ENCODE measurements around the gene GSTA4. TPM values are rescaled to one million over a fixed set of nuclear protein-coding genes. Genes with fewer than 3 reads are reported as not detected.

Gene GSTA4
- total RNA-seq, 3 donors from 2014 or later: 8.3 to 15.5 (median 14.7) TPM

DNA sequence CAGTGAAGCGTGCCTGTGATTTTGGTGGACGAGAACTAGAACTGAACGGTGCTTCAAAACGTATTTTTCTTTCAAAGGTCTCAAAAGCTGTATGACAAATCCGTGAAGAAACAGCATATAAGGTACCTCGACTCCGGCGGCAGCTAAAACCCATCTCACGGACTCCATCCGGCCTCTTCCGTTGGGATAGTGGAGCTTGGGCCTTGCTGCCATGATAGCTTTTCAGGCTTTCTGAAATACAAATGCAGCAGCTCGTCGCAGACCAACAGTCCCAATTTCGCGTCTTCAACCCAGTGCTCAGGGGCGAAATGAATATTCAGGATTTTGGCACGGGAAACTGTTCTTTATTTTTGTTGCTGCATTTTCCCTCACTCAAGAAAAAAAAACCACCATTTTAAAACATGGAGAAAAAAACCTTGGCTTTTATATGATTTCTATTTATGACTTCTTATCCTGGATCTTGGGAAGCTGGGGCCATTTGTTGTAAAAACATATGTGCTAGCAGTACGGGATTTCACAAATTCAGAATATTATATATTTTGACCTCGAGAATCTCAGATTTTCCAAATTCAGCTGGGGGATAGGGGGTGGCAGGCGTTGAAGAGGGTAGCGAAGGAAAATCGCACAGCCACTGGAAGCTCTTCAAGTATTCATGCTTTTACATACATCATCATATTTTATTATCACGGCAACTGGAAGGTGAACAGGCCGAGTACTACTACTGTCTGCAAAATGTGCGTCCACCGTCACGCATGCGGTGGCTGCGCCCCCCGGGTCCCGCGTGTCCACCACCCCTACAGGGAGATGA, 849 bp downstream of the GSTA4 start:
- peak; percentile 5 for ATAC-seq
- Histone ChIP-seq H3K36me3 (ENCODE audit: low read depth) (peaks cover 4% of the 10 kb centered on the region), H3K9me3 (no peaks in the 10 kb centered on the region), H3K4me3 (peak overlapping the region; percentile 35), H3K4me1 (ENCODE audit: low read depth) (peaks cover 7% of the 10 kb centered on the region)
- intact Hi-C loops (cut with DNase I, micrococcal nuclease): no loop called here
- no peak for TF ChIP-seq CTCF (IDR thresholded peaks at IDR 0.05)
- peak in 2 of 3 donors; percentile 21 to 41 for DNase-seq

DNA sequence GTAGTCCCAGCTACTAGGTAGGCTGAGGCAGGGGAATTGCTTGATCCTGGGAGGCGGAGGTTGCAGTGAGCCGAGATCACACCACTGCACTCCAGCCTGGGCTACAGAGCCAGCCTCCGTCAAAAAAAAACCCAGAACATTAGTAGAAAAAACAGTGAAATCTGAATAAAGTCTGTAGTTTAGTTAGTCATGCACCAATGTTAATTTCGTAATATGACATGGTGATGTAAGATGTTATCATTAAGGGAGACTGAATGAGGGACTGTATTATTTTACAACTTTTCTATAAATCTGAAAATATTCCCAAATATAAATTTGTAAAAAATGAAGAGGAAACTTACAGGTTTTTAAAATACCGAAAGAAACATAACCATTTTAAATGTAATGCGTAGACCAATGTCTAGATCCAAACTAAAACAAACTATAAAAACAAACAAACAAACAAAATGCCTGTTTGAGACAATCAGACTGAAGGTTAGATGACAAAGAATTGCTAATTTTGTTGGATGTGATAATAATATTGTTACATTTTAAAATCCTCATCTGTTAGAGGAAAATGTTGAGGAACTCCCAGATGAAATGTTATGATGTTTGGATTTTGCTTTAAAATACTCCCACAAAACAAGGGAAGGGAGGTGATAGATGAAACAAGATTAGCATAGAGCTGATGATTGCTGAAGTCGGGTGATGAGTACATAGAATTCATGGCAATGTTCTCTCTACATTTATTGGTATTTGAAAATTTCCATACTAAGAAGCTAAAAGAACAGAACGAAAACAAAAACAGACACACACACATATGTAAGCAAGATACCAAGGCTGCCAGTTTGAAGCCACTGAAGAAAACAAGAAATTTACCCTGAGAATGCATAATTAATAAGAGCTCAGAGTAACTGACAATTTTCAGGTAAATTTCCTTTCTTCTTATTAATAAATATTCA, 1.8 kb downstream of the GSTA4 start:
- Histone ChIP-seq H3K9me3 (no peaks in the 10 kb centered on the region), H3K4me1 (ENCODE audit: low read depth) (peaks cover 7% of the 10 kb centered on the region), H3K4me3 (no peak overlapping the region), H3K36me3 (ENCODE audit: low read depth) (peaks cover 4% of the 10 kb centered on the region)
- intact Hi-C loops (cut with DNase I, micrococcal nuclease): no loop called here
- no peak for TF ChIP-seq CTCF (IDR thresholded peaks at IDR 0.05)
- DNase-seq (no peak), ATAC-seq (no peak)

GRCh38 chr6:52990342-52990741, 4.7 kb downstream of the GSTA4 start:
- ATAC-seq: peak; percentile 55
- TF ChIP-seq CTCF (IDR thresholded peaks at IDR 0.05): no peak
- Histone ChIP-seq H3K4me1 (ENCODE audit: low read depth) (peaks cover 3% of the 10 kb centered on the region), H3K36me3 (ENCODE audit: low read depth) (peaks cover 3% of the 10 kb centered on the region), H3K4me3 (no peak overlapping the region), H3K9me3 (no peaks in the 10 kb centered on the region)
- DNase-seq: peak in 2 of 3 donors; percentile 17 to 54
- intact Hi-C loops (cut with DNase I, micrococcal nuclease): no loop called here

DNA sequence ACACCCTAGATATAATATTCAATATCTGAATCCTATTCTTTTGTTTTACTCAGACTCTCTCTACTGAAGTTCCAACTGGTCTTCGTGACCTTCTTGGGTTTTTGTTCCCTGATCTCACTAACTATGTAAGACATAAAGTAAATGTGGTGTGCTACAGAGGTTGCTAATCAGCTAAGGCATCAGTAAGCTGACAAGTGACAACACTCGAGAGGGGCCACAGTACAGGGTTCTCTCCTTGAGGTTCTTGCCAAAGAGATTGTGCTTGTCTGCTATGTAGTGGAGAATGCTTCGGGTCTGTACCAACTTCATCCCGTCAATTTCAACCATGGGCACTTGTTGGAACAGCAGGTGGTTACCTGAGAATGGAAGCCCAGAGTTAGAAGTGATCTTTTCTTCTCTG, 9.9 kb downstream of the GSTA4 start:
- Histone ChIP-seq H3K4me1 (ENCODE audit: low read depth) (peaks cover under 1% of the 10 kb centered on the region), H3K36me3 (ENCODE audit: low read depth) (no peaks in the 10 kb centered on the region), H3K9me3 (no peaks in the 10 kb centered on the region), H3K4me3 (no peak overlapping the region)
- DNase-seq (no peak), ATAC-seq (no peak)
- intact Hi-C loops (cut with DNase I, micrococcal nuclease): no loop called here
- no peak for TF ChIP-seq CTCF (IDR thresholded peaks at IDR 0.05)

DNA sequence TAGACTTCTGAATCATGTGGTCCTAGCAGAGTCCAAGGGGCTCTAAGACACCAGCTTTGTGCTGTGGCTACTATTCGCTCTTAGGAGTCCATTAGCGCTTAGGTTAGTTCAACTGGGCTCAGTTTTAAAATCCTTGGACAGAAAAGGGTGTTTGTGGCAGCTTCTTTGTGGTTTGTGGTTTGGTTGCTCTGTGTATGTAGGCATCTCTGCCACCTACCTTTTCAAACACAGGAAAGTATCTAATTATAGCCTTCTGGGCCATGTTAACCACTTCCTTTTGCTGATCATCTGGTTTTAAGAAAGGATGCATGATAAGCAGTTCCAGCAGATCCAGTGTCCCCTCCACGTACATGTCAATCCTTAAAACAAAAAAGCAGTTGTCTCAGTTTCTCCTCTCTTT, 10.8 kb downstream of the GSTA4 start:
- H3K36me3 ChIP-seq (ENCODE audit: low read depth): no peaks in the 10 kb centered on the region
- ATAC-seq: peak; percentile 46
- DNase-seq: peak in 1 of 3 donors; percentile 13

More for the DNA sequence above, 10.8 kb downstream of the GSTA4 start:
- TF ChIP-seq CTCF (IDR thresholded peaks at IDR 0.05): no peak
- Histone ChIP-seq H3K9me3 (no peaks in the 10 kb centered on the region), H3K4me1 (ENCODE audit: low read depth) (no peaks in the 10 kb centered on the region), H3K4me3 (no peak overlapping the region)
- intact Hi-C loops (cut with DNase I, micrococcal nuclease): no loop called here

Measured in mucosa of descending colon (tissue), 3 donors.